Dermis microvascular lymphatic vessel endothelial cell (primary cell): ENCODE measurements around the gene POLD1. TPM values are rescaled to one million over a fixed set of nuclear protein-coding genes. Genes with fewer than 3 reads are reported as not detected.
"Not testable (repeated sequence)": the region's sequence is repeated elsewhere in the genome, so short reads cannot be mapped to it uniquely, and the experiment has no call there.

Experiments
- DNase-seq, 2 donors: peaks; one replicate each; pipeline versions ENCODE4 v3.0.0 to v3.0.0-alpha.2; 2010; ENCODE audit warnings: low read depth in 2 of 2
- total RNA-seq: library from RNA; depleted of rRNA; stranded (reverse); fragments of >200 nt; gene quantifications from 2 replicates; pipeline ENCODE4 v1.2.1, GENCODE V29; 2014

The POLD1 gene
- total RNA-seq, 1 donor from 2014 or later: 56.6 TPM

- not testable (repeated sequence) for DNase-seq
These were observed 6.8 kb downstream of the POLD1 start for GRCh38 chr19:50390952-50391351.

- DNase-seq: no peak
These were observed 8.6 kb downstream of the POLD1 start for GRCh38 chr19:50392759-50393158.

- DNase-seq: no peak
These were observed 9.4 kb downstream of the POLD1 start for GRCh38 chr19:50393589-50393988.

GRCh38 chr19:50394017-50394416 lies 9.9 kb downstream of the POLD1 start:
- DNase-seq: no peak

GRCh38 chr19:50398675-50399367 lies 14.7 kb downstream of the POLD1 start:
- no peak for DNase-seq

GRCh38 chr19:50399368-50399745 lies 15.2 kb downstream of the POLD1 start:
- no peak for DNase-seq

- DNase-seq: no peak
These were observed 17.7 kb downstream of the POLD1 start for GRCh38 chr19:50401605-50402450.

GRCh38 chr19:50402544-50403301 lies 18.6 kb downstream of the POLD1 start:
- DNase-seq: no peak

GRCh38 chr19:50406156-50406820 lies 22.1 kb downstream of the POLD1 start:
- no peak for DNase-seq

- no peak for DNase-seq
These were observed 22.7 kb downstream of the POLD1 start for GRCh38 chr19:50406829-50407228.

- DNase-seq: no peak
These were observed 25.2 kb downstream of the POLD1 start for GRCh38 chr19:50409347-50409746.

GRCh38 chr19:50410109-50410508 lies 26.0 kb downstream of the POLD1 start:
- DNase-seq: no peak

- no peak for DNase-seq
These were observed 28.3 kb downstream of the POLD1 start for GRCh38 chr19:50412419-50412818.

GRCh38 chr19:50413096-50413495 lies 28.9 kb downstream of the POLD1 start:
- no peak for DNase-seq

- DNase-seq: no peak
These were observed 29.4 kb downstream of the POLD1 start for GRCh38 chr19:50413531-50413930.

GRCh38 chr19:50414864-50415660 lies 30.9 kb downstream of the POLD1 start:
- peak; percentile 20 to 67 for DNase-seq

GRCh38 chr19:50415661-50416033 lies 31.5 kb downstream of the POLD1 start:
- no peak for DNase-seq

- no peak for DNase-seq
These were observed 32.2 kb downstream of the POLD1 start for GRCh38 chr19:50416034-50416977.
